Endothelial cell (in vitro differentiated cells): ENCODE results near the gene GRIN1. TPM values are rescaled to one million over a fixed set of nuclear protein-coding genes. Genes with fewer than 3 reads are reported as not detected.

Experiments used
- DNase-seq: peaks from one replicate; pipeline ENCODE4 v3.0.0; 2021; ENCODE audit warnings: low spot score
- H3K27ac Mint-ChIP-seq: one replicate; pipeline ENCODE4 v1.8.0; 2021; ENCODE audit warnings: mixed read lengths, inconsistent platforms; ENCODE audit not compliant: unreplicated experiment
- H3K27me3 Mint-ChIP-seq: one replicate; pipeline ENCODE4 v1.8.0; 2021; ENCODE audit warnings: mild to moderate bottlenecking, moderate library complexity, mixed read lengths, inconsistent platforms; ENCODE audit not compliant: unreplicated experiment
- H3K36me3 Mint-ChIP-seq: one replicate; pipeline ENCODE4 v1.8.0; 2021; ENCODE audit warnings: mild to moderate bottlenecking, low read depth, mixed read lengths, inconsistent platforms; ENCODE audit not compliant: unreplicated experiment
- H3K4me1 Mint-ChIP-seq: one replicate; pipeline ENCODE4 v1.8.0; 2021; ENCODE audit warnings: mild to moderate bottlenecking, mixed read lengths, inconsistent platforms; ENCODE audit not compliant: unreplicated experiment
- H3K4me3 Mint-ChIP-seq: one replicate; pipeline ENCODE4 v1.8.0; 2021; ENCODE audit warnings: mild to moderate bottlenecking, mixed read lengths, inconsistent platforms; ENCODE audit not compliant: unreplicated experiment
- H3K9me3 Mint-ChIP-seq: one replicate; pipeline ENCODE4 v1.8.0; 2021; ENCODE audit warnings: mixed read lengths, inconsistent platforms; ENCODE audit not compliant: unreplicated experiment
- total RNA-seq: library from RNA; stranded (reverse); fragmentation: NEBNext Ultra II Directional; extraction: Animal tissue kit (Norgen Biotek cat#: 25700); gene quantifications from one replicate; pipeline ENCODE4 v1.2.1, GENCODE V29; 2021; ENCODE audit not compliant: unreplicated experiment
- TF ChIP-seq, protein P1 (sequence below): fragments of 200-600 bp; sonication (generic); IDR thresholded peaks from one replicate; pipeline ENCODE4 v1.5.0; 2021; ENCODE audit warnings: antibody characterized with exemption; ENCODE audit not compliant: unreplicated experiment

The GRIN1 gene
- total RNA-seq, 1 donor from 2014 or later = not detected

DNA sequence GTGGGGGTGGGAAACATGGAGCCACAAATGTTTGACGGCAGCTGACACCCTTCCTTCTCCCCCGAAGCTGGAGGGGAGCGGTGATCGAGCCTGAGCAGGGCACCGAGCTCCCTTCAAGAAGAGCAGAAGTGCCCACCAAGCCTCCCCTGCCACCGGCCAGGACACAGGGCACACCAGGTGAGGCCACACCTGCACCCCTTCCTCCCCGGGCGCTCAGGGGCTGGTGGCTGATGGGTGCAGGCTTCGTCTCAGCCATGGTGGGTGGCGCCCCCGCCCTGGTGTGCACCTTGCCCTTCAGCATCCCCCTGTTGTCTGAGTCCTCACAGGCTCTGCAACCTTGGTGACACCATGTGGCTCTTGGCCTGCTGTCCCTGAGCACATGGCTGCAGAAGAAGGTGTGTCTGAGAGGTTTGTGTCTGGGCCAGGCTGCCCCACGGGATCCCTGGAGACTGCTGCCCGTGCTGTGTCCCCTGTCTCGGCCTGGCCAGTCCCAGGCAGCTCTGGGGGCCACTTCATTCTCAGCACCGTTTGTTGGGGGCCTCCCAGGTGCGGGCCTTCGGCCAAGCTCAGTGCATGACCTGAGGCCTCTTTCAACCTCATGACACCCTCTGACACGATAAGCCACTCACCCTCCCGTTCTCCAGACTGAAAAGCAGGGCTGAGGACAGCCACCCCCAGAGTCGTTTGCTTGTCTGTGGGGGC, 41.0 kb upstream of the GRIN1 start:
- H3K4me3 Mint-ChIP-seq = no peak overlapping the region
- TF ChIP-seq, protein P1, sequence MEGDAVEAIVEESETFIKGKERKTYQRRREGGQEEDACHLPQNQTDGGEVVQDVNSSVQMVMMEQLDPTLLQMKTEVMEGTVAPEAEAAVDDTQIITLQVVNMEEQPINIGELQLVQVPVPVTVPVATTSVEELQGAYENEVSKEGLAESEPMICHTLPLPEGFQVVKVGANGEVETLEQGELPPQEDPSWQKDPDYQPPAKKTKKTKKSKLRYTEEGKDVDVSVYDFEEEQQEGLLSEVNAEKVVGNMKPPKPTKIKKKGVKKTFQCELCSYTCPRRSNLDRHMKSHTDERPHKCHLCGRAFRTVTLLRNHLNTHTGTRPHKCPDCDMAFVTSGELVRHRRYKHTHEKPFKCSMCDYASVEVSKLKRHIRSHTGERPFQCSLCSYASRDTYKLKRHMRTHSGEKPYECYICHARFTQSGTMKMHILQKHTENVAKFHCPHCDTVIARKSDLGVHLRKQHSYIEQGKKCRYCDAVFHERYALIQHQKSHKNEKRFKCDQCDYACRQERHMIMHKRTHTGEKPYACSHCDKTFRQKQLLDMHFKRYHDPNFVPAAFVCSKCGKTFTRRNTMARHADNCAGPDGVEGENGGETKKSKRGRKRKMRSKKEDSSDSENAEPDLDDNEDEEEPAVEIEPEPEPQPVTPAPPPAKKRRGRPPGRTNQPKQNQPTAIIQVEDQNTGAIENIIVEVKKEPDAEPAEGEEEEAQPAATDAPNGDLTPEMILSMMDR = no peak
- H3K27me3 Mint-ChIP-seq = peaks cover 4% of the 10 kb centered on the region
- H3K36me3 Mint-ChIP-seq = peaks cover 25% of the 10 kb centered on the region
- no peak for DNase-seq
- no peaks in the 10 kb centered on the region for H3K4me1 Mint-ChIP-seq
- no peaks in the 10 kb centered on the region for H3K9me3 Mint-ChIP-seq
- no peak overlapping the region for H3K27ac Mint-ChIP-seq

DNA sequence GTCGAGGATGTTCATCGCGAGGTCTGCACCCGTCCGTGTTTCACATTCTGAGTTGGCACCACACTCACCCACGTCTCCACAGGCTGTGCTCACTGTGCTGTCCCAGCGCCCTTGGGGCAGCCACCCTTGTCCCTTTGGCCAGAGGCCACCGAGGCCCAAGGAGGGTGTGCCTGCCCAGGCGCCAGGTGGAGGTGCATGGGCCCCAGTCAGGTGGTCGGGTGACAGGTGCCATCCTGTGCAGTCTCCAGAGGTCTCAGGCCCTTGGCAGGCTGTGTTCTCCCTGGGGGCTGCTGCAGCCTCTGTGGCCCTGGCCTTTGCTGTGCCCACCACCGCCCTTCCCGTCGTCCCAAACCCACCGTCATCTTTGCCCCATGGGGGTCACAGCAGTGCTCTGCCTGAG, 39.7 kb upstream of the GRIN1 start:
- TF ChIP-seq, protein P1 = no peak
- no peak overlapping the region for H3K27ac Mint-ChIP-seq
- no peak for DNase-seq
- H3K36me3 Mint-ChIP-seq = peaks cover 22% of the 10 kb centered on the region
- no peaks in the 10 kb centered on the region for H3K9me3 Mint-ChIP-seq
- no peak overlapping the region for H3K4me3 Mint-ChIP-seq
- no peaks in the 10 kb centered on the region for H3K4me1 Mint-ChIP-seq
- H3K27me3 Mint-ChIP-seq = peaks cover 8% of the 10 kb centered on the region

DNA sequence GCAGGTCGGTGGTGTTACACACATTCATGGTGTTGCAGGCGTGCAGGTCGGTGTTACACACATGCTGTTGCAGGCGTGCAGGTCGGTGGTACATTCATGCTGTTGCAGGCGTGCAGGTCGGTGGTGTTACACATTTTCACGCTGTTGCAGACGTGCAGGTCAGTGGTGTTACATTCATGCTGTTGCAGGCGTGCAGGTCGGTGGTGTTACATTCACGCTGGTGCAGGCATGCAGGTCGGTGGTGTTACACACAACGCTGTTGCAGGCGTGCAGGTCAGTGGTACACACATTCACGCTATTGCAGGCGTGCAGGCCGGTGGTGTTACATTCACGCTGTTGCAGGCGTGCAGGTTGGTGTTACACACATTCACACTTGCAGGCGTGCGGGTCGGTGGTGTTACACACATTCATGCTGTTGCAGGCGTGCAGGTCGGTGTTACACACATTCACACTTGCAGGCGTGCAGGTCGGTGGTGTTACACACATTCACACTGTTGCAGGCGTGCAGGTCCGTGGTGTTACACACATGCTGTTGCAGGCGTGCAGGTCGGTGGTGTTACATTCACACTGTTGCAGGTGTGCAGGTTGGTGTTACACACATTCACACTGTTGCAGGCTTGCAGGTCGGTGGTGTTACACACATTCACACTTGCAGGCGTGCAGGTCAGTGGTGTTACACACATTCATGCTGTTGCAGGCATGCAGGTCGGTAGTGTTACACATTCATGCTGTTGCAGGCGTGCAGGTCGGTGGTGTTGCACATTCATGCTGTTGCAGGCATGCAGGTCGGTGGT, 35.6 kb upstream of the GRIN1 start:
- no peaks in the 10 kb centered on the region for H3K9me3 Mint-ChIP-seq
- H3K36me3 Mint-ChIP-seq = peaks cover 13% of the 10 kb centered on the region
- H3K4me1 Mint-ChIP-seq = no peaks in the 10 kb centered on the region
- TF ChIP-seq, protein P1 = no peak
- H3K4me3 Mint-ChIP-seq = no peak overlapping the region
- H3K27me3 Mint-ChIP-seq = peaks cover 14% of the 10 kb centered on the region
- no peak overlapping the region for H3K27ac Mint-ChIP-seq
- no peak for DNase-seq

DNA sequence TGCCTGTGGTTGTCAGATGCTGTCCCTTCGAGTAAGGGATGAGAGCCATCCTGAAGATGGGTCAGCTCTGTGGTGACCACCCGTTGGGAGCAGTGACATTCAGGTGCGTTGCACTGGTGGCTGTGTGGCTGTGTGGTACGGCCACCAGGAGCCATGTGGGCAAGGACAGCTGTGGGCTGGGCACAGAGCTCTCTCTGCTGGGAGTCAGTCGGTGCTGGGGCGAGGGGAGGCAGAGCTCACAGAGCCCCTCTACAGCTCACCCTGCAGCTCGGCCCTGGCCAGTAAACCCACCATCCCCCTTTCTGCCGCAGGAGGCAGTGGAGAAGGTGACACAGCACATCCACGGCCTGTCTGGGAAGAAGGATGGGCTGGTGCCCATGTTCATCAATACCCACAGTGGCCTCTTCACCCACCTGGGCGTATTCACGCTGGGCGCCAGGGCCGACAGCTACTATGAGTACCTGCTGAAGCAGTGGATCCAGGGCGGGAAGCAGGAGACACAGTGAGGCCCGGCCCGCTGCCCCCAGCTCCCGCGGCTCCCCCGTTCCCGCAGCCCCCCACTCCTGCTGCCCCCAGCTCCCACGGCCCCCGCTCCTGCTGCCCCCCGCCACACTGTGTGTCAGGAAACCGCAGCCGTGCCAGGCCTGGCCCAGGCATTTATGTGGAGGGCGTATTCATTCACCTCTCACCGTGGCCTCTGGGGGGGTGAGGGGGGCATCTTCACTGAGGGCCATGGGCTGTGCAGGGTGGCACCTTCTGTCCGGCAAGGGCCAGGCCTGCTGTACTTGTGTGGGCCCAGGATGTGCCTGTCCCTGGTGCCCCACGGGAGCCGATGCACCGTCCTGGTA, 32.9 kb upstream of the GRIN1 start:
- DNase-seq = no peak
- Mint-ChIP-seq H3K4me1 (no peaks in the 10 kb centered on the region), H3K9me3 (no peaks in the 10 kb centered on the region), H3K27ac (no peak overlapping the region), H3K4me3 (no peak overlapping the region), H3K36me3 (peaks cover 7% of the 10 kb centered on the region), H3K27me3 (peaks cover 13% of the 10 kb centered on the region)
- TF ChIP-seq, protein P1 = no peak
